H9 (cell line): Measurements from ENCODE around the gene TNIK. TPM values are rescaled to one million over a fixed set of nuclear protein-coding genes. Genes with fewer than 3 reads are reported as not detected.

ENCODE experiments used
- DNase-seq: peaks from one replicate; pipeline ENCODE4 v3.0.0-alpha.2; 2017
- H2AFZ ChIP-seq: one replicate; pipeline ENCODE4 v1.6.1; 2013; ENCODE audit warnings: mild to moderate bottlenecking, low read length, control low read depth, moderate library complexity
- H2AK5ac ChIP-seq: 2 replicates; pipeline ENCODE4 v1.6.1; 2013; ENCODE audit warnings: low read length, control low read depth, mixed read lengths; ENCODE audit not compliant: insufficient read length
- H2BK120ac ChIP-seq: one replicate; pipeline ENCODE4 v1.6.1; 2013; ENCODE audit warnings: low read depth, mild to moderate bottlenecking, low read length, control low read depth, inconsistent platforms; ENCODE audit not compliant: poor library complexity, severe bottlenecking
- H2BK12ac ChIP-seq: 2 replicates; pipeline ENCODE4 v1.6.1; 2013; ENCODE audit warnings: low read length, control low read depth, mixed read lengths, low read depth; ENCODE audit not compliant: insufficient read length
- H2BK15ac ChIP-seq: 2 replicates; pipeline ENCODE4 v1.6.1; 2013; ENCODE audit warnings: low read depth, low read length, control low read depth
- H2BK20ac ChIP-seq: one replicate; pipeline ENCODE4 v1.6.1; 2013; ENCODE audit warnings: low read depth, mild to moderate bottlenecking, low read length, control low read depth, inconsistent platforms; ENCODE audit not compliant: poor library complexity, severe bottlenecking
- H2BK5ac ChIP-seq: 2 replicates; pipeline ENCODE4 v1.6.1; 2013; ENCODE audit warnings: low read length, control low read depth, mixed read lengths; ENCODE audit not compliant: insufficient read length
- H3K14ac ChIP-seq: 2 replicates; pipeline ENCODE4 v1.6.1; 2013; ENCODE audit warnings: low read length, control low read depth; ENCODE audit not compliant: insufficient read depth
- H3K18ac ChIP-seq: 2 replicates; pipeline ENCODE4 v1.6.1; 2013; ENCODE audit warnings: low read depth, mild to moderate bottlenecking, mixed read lengths, low read length, control low read depth; ENCODE audit not compliant: insufficient read length
- H3K23ac ChIP-seq: 2 replicates; pipeline ENCODE4 v1.6.1; 2013; ENCODE audit warnings: low read length, control low read depth, mixed read lengths, low read depth; ENCODE audit not compliant: insufficient read length
- H3K23me2 ChIP-seq: 2 replicates; pipeline ENCODE4 v1.6.1; 2013; ENCODE audit warnings: low read depth, mild to moderate bottlenecking, mixed read lengths, low read length, control low read depth; ENCODE audit not compliant: insufficient read length, poor library complexity, severe bottlenecking
- H3K27ac ChIP-seq: 2 replicates; pipeline ENCODE4 v1.5.1; 2013; ENCODE audit warnings: low read length, control low read depth, mixed read lengths, low read depth; ENCODE audit not compliant: insufficient read length
- H3K27me3 ChIP-seq: 2 replicates; pipeline ENCODE4 v1.6.1; 2013; ENCODE audit warnings: low read length, control low read depth, inconsistent platforms; ENCODE audit not compliant: insufficient read depth
- H3K4ac ChIP-seq: 2 replicates; pipeline ENCODE4 v1.6.1; 2013; ENCODE audit warnings: low read depth, mild to moderate bottlenecking, control low read depth, inconsistent platforms, low read length, moderate library complexity
- H3K4me1 ChIP-seq: 2 replicates; pipeline ENCODE4 v1.6.1; 2013; ENCODE audit warnings: low read length, control low read depth, inconsistent platforms; ENCODE audit not compliant: insufficient read depth
- H3K4me2 ChIP-seq: 2 replicates; pipeline ENCODE4 v1.6.1; 2013; ENCODE audit warnings: low read length, control low read depth, mixed read lengths; ENCODE audit not compliant: insufficient read length, insufficient read depth
- H3K56ac ChIP-seq: 2 replicates; pipeline ENCODE4 v1.6.1; 2013; ENCODE audit warnings: low read depth, mild to moderate bottlenecking, mixed read lengths, low read length, control low read depth; ENCODE audit not compliant: insufficient read length
- H3K79me1 ChIP-seq: 2 replicates; pipeline ENCODE4 v1.6.1; 2013; ENCODE audit warnings: low read depth, mild to moderate bottlenecking, moderate library complexity, low read length, control low read depth, inconsistent platforms; ENCODE audit not compliant: insufficient read depth, poor library complexity, severe bottlenecking
- H3K79me2 ChIP-seq: 2 replicates; pipeline ENCODE4 v1.6.1; 2013; ENCODE audit warnings: low read length, control low read depth, inconsistent platforms; ENCODE audit not compliant: insufficient read depth
- H3K9ac ChIP-seq: 2 replicates; pipeline ENCODE4 v1.6.1; 2013; ENCODE audit warnings: low read length, control low read depth, mixed read lengths; ENCODE audit not compliant: insufficient read length; ENCODE audit errors: extremely low read depth
- H3K9me3 ChIP-seq: one replicate; pipeline ENCODE4 v1.6.1; 2013; ENCODE audit warnings: low read depth, low read length, inconsistent platforms; ENCODE audit not compliant: control insufficient read depth
- H3T11ph ChIP-seq: one replicate; pipeline ENCODE4 v1.6.1; 2013; ENCODE audit warnings: mild to moderate bottlenecking, low read length, control low read depth, inconsistent platforms
- H4K20me1 ChIP-seq: one replicate; pipeline ENCODE4 v1.6.1; 2013; ENCODE audit not compliant: control insufficient read depth, insufficient read length, insufficient read depth
- H4K5ac ChIP-seq: 2 replicates; pipeline ENCODE4 v1.6.1; 2013; ENCODE audit warnings: low read depth, mild to moderate bottlenecking, mixed read lengths, low read length, control low read depth; ENCODE audit not compliant: insufficient read length
- H4K8ac ChIP-seq: replicated peaks from 2 replicates; pipeline ENCODE4 v1.6.1; 2013; ENCODE audit warnings: low read length, control low read depth, mixed read lengths, low read depth; ENCODE audit not compliant: insufficient read length
- H4K91ac ChIP-seq: 2 replicates; pipeline ENCODE4 v1.6.1; 2013; ENCODE audit warnings: low read depth, mild to moderate bottlenecking, moderate library complexity, mixed read lengths, low read length, control low read depth; ENCODE audit not compliant: insufficient read length
- H3K27ac Mint-ChIP-seq, 3 experiments: 2 replicates in 2 of 3; 3 replicates in 1 of 3; pipeline ENCODE4 v1.8.0; 2020 to 2021; ENCODE audit warnings: mixed read lengths in 3 of 3, mild to moderate bottlenecking in 1 of 3, moderate library complexity in 1 of 3
- H3K27me3 Mint-ChIP-seq: 2 replicates; pipeline ENCODE4 v1.8.0; 2021; ENCODE audit warnings: low read depth, mild to moderate bottlenecking, moderate library complexity, mixed read lengths
- H3K36me3 Mint-ChIP-seq, 3 experiments: 2 replicates in 2 of 3; 3 replicates in 1 of 3; pipeline ENCODE4 v1.8.0; 2020 to 2021; ENCODE audit warnings: low read depth in 3 of 3, mixed read lengths in 3 of 3; ENCODE audit not compliant: insufficient read depth in 1 of 3
- H3K4me1 Mint-ChIP-seq, 2 experiments: 2 replicates each; pipeline ENCODE4 v1.8.0; 2020; ENCODE audit warnings: mixed read lengths in 2 of 2
- H3K4me3 Mint-ChIP-seq, 2 experiments: 2 replicates in 1 of 2; 3 replicates in 1 of 2; pipeline ENCODE4 v1.8.0; 2020 to 2021; ENCODE audit warnings: mild to moderate bottlenecking in 2 of 2, mixed read lengths in 2 of 2, moderate library complexity in 1 of 2
- H3K9me3 Mint-ChIP-seq, 2 experiments: 2 replicates in 1 of 2; 3 replicates in 1 of 2; pipeline ENCODE4 v1.8.0; 2020; ENCODE audit warnings: mild to moderate bottlenecking in 2 of 2, mixed read lengths in 2 of 2, moderate library complexity in 1 of 2
- WGBS: extraction: QIAGEN DNeasy Blood & Tissue Kit; methylation state at CpG from one replicate; pipeline ENCODE4 v1.1.7; 2013; ENCODE audit warnings: missing lambda C conversion rate, low lambda C conversion rate, mixed read lengths; ENCODE audit not compliant: insufficient read length; ENCODE audit errors: extremely low coverage; 5-methylcytosine and 5-hydroxymethylcytosine counted together
- total RNA-seq: library from RNA; stranded (reverse); gene quantifications from 2 replicates; pipeline ENCODE4 v1.2.1, GENCODE V29; 2021
- TF ChIP-seq, protein P1 (sequence below): fragments of 200-600 bp; sonication (generic); conservative IDR thresholded peaks from 3 replicates; pipeline ENCODE4 v1.8.0; 2021; ENCODE audit warnings: antibody characterized with exemption, mild to moderate bottlenecking

Gene TNIK
- total RNA-seq, 1 experiment from 2014 or later, result 15.9 TPM

DNA sequence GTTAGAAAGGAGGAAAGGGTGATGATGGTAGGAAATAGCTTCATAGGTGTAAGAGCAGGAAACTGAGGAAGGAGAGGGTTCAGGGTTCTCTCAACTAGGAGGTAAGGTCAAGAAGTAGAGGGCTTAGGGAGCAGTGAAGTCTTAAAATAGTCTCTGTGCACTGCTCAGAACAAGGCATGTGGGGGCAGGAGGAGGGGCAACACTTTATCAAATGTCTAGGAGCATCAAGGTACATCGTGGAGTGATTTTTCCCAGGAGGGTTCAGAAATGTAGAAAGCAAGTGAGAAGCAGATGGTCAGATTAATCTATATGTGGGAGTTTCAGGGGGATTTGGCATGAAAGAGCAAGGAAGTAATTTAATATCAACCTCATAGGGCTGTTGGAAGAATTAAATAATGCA, 58.8 kb downstream of the TNIK start:
- H2AK5ac ChIP-seq, result no peak overlapping the region
- no peaks in the 10 kb centered on the region for H3K9me3 ChIP-seq
- H3K4me1 Mint-ChIP-seq, result peaks cover 5 to 14% of the 10 kb centered on the region in 2 experiments
- no peak for DNase-seq
- H3K56ac ChIP-seq, result no peak overlapping the region
- H3K4me3 Mint-ChIP-seq, result no peak overlapping the region
- H4K20me1 ChIP-seq, result no peaks in the 10 kb centered on the region
- H3K27ac ChIP-seq, result no peak overlapping the region
- H3K4me1 ChIP-seq, result peaks cover 2% of the 10 kb centered on the region; the same call in 1 of the 2 replicates
- H3K4ac ChIP-seq, result no peak overlapping the region
- no peaks in the 10 kb centered on the region for H3K27me3 Mint-ChIP-seq
- H3K14ac ChIP-seq, result no peak overlapping the region
- no peak overlapping the region for H2BK15ac ChIP-seq
- peaks cover 11% of the 10 kb centered on the region for H3K79me2 ChIP-seq
- no CpG with 5 or more reads among the region's 1 CpG for WGBS
- H2BK5ac ChIP-seq, result no peak overlapping the region
- no peaks in the 10 kb centered on the region for H3K79me1 ChIP-seq
- no peak overlapping the region for H2BK120ac ChIP-seq
- no peak overlapping the region for H4K91ac ChIP-seq
- TF ChIP-seq, protein P1, sequence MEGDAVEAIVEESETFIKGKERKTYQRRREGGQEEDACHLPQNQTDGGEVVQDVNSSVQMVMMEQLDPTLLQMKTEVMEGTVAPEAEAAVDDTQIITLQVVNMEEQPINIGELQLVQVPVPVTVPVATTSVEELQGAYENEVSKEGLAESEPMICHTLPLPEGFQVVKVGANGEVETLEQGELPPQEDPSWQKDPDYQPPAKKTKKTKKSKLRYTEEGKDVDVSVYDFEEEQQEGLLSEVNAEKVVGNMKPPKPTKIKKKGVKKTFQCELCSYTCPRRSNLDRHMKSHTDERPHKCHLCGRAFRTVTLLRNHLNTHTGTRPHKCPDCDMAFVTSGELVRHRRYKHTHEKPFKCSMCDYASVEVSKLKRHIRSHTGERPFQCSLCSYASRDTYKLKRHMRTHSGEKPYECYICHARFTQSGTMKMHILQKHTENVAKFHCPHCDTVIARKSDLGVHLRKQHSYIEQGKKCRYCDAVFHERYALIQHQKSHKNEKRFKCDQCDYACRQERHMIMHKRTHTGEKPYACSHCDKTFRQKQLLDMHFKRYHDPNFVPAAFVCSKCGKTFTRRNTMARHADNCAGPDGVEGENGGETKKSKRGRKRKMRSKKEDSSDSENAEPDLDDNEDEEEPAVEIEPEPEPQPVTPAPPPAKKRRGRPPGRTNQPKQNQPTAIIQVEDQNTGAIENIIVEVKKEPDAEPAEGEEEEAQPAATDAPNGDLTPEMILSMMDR, result no peak
- no peak overlapping the region for H3K4me2 ChIP-seq
- no peak overlapping the region for H3T11ph ChIP-seq
- peak overlapping the region; percentile 100 for H3K23ac ChIP-seq
- H2BK12ac ChIP-seq, result no peak overlapping the region
- no peaks in the 10 kb centered on the region for H3K23me2 ChIP-seq
- no peak overlapping the region; a peak in 1 of 7 replicates for H3K27ac Mint-ChIP-seq
- no peaks in the 10 kb centered on the region for H3K27me3 ChIP-seq
- H3K18ac ChIP-seq, result no peak overlapping the region
- no peak overlapping the region for H3K9ac ChIP-seq
- no peak overlapping the region for H4K5ac ChIP-seq
- H2AFZ ChIP-seq, result no peak overlapping the region
- no peak overlapping the region for H4K8ac ChIP-seq
- H3K36me3 Mint-ChIP-seq, result peaks cover 0 to 3% (median 0%) of the 10 kb centered on the region in 3 experiments; a peak in 3 of 7 replicates
- H3K9me3 Mint-ChIP-seq, result no peaks in the 10 kb centered on the region; a peak in 1 of 5 replicates
- H2BK20ac ChIP-seq, result no peak overlapping the region
